Gastroesophageal sphincter (tissue), 4 donors: Measurements from ENCODE around the gene SCFD2. TPM values are rescaled to one million over a fixed set of nuclear protein-coding genes. Genes with fewer than 3 reads are reported as not detected.
"Not testable (repeated sequence)": the region's sequence is repeated elsewhere in the genome, so short reads cannot be mapped to it uniquely, and the experiment has no call there.

Source experiments
- ATAC-seq: fragments of 150-250 bp; one replicate; pipeline ENCODE4 v1.9.1; 2016; ENCODE audit warnings: mild to moderate bottlenecking, moderate library complexity
- H3K27ac ChIP-seq, 4 donors: fragments of 200-600 bp; sonication (generic) in 3 of 4; 1 replicate in 3 of 4; 2 replicates in 1 of 4; pipeline ENCODE4 v1.5.1; 2016 to 2019
- H3K27me3 ChIP-seq: fragments of 200-600 bp; sonication (generic); one replicate; pipeline ENCODE4 v1.5.1; 2019
- H3K36me3 ChIP-seq, 2 donors: fragments of 200-600 bp; sonication (generic); one replicate each; pipeline ENCODE4 v1.5.1; 2019; ENCODE audit warnings: control low read depth in 1 of 2
- H3K4me1 ChIP-seq, 3 donors: fragments of 200-600 bp; sonication (generic); 1 replicate in 2 of 3; 2 replicates in 1 of 3; pipeline ENCODE4 v1.5.1; 2016 to 2019; ENCODE audit warnings: control low read depth in 2 of 3
- H3K4me3 ChIP-seq, 2 donors: fragments of 200-600 bp; sonication (generic); one replicate each; pipeline ENCODE4 v1.5.1; 2019; ENCODE audit warnings: mild to moderate bottlenecking in 1 of 2, moderate library complexity in 1 of 2
- H3K9me3 ChIP-seq, 3 donors: fragments of 200-600 bp; sonication (generic); one replicate each; pipeline ENCODE4 v1.5.1; 2017 to 2019; ENCODE audit warnings: control low read depth in 2 of 3
- EP300 ChIP-seq: sonication (generic); formaldehyde crosslinking; IDR thresholded peaks from one replicate; pipeline ENCODE4 v1.6.1; 2017; ENCODE audit warnings: antibody characterized with exemption, mild to moderate bottlenecking
- POLR2A ChIP-seq, 2 donors: fragments of 450-650 bp; IDR thresholded peaks; one replicate each; pipeline ENCODE4 v1.6.1; 2017; ENCODE audit warnings: antibody characterized with exemption in 2 of 2, mild to moderate bottlenecking in 2 of 2, moderate library complexity in 1 of 2
- POLR2AphosphoS5 ChIP-seq: sonication (generic); formaldehyde crosslinking; IDR thresholded peaks from one replicate; pipeline ENCODE4 v1.6.1; 2017; ENCODE audit warnings: antibody characterized with exemption
- WGBS, 2 donors: methylation state at CpG; one replicate each; pipeline ENCODE4 v1.1.5; 2018; ENCODE audit warnings: low coverage in 1 of 2; 5-methylcytosine and 5-hydroxymethylcytosine counted together
- total RNA-seq, 4 donors: library from RNA; depleted of rRNA; stranded (reverse); fragments of >200 nt; gene quantifications; one replicate each; pipeline ENCODE4 v1.1.0, GENCODE V29; 2016
- TF ChIP-seq, protein P1 (sequence below), 4 experiments: fragments of 200-600 bp in 2 of 4; fragments of 450-650 bp in 2 of 4; sonication (generic) in 1 of 4; IDR thresholded peaks; one replicate each; pipeline ENCODE4 v1.5.1; 2017 to 2019; ENCODE audit warnings: antibody characterized with exemption in 4 of 4, mild to moderate bottlenecking in 2 of 4, moderate library complexity in 2 of 4

Gene SCFD2
- total RNA-seq, 4 donors from 2014 or later, result 8.9 to 17.6 (median 14.6) TPM

DNA sequence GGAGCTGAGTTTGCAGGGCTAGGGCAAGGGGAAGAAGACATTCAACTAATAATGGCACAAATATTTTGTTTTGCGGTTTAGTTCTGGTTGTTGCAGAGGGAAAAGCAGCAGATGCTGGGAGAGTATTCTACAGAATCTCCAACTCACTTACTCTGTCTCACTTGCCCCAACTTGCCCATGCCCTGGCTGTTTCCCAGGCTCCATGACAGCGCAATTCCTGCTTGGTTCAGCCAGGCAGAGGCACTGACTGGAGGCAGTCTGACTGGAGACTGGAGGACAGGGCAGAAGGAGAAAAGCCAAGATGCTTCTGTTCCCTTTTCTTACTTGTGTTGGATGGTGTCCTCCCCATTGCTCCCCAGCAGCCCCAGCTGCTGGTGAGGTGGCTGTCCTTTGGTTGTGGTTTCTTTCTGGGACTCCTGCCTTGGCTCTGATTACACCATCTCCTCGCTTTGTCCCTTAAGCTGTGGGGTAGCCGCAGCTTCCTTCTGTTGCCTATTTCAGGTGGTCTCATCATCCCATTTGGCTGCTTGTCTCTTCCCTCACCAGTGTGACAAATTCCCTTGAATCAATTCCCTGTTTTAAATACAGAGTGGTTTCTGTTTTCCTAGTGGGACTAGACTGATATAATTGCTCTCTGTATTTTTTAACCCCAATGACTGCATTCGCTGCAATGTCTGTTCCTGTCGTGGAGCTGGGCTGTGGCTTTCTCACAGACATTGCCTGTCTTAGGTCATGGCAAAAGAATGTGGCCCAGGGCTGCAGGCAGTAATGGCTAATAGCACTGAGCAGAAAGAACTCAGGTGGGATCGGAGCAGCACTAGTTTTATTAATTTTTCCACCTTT lies 527.9 kb downstream of the SCFD2 start:
- no peak overlapping the region for H3K27ac ChIP-seq
- no peak overlapping the region for H3K4me3 ChIP-seq
- no peaks in the 10 kb centered on the region for H3K9me3 ChIP-seq
- no peak for ATAC-seq
- 72 to 82% methylated on average over 4 to 6 of the region's 7 CpGs for WGBS, 2 donors
- H3K36me3 ChIP-seq, result no peaks in the 10 kb centered on the region
- no peaks in the 10 kb centered on the region for H3K27me3 ChIP-seq
- TF ChIP-seq, protein P1, sequence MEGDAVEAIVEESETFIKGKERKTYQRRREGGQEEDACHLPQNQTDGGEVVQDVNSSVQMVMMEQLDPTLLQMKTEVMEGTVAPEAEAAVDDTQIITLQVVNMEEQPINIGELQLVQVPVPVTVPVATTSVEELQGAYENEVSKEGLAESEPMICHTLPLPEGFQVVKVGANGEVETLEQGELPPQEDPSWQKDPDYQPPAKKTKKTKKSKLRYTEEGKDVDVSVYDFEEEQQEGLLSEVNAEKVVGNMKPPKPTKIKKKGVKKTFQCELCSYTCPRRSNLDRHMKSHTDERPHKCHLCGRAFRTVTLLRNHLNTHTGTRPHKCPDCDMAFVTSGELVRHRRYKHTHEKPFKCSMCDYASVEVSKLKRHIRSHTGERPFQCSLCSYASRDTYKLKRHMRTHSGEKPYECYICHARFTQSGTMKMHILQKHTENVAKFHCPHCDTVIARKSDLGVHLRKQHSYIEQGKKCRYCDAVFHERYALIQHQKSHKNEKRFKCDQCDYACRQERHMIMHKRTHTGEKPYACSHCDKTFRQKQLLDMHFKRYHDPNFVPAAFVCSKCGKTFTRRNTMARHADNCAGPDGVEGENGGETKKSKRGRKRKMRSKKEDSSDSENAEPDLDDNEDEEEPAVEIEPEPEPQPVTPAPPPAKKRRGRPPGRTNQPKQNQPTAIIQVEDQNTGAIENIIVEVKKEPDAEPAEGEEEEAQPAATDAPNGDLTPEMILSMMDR (IDR thresholded peaks at IDR 0.05), result no peak
- TF ChIP-seq POLR2A (IDR thresholded peaks at IDR 0.05), result no peak
- TF ChIP-seq POLR2AphosphoS5, result no peak
- no peak for TF ChIP-seq EP300
- H3K4me1 ChIP-seq, result peaks cover 0 to 16% (median 0%) of the 10 kb centered on the region in 3 donors

- Histone ChIP-seq H3K9me3 (no peaks in the 10 kb centered on the region), H3K4me1 (peaks cover 0 to 4% (median 0%) of the 10 kb centered on the region in 3 donors), H3K4me3 (no peak overlapping the region), H3K27me3 (no peaks in the 10 kb centered on the region), H3K27ac (no peak overlapping the region), H3K36me3 (no peaks in the 10 kb centered on the region)
- TF ChIP-seq, protein P1 (IDR thresholded peaks at IDR 0.05), result no peak
- TF ChIP-seq EP300 (no peak), POLR2A (IDR thresholded peaks at IDR 0.05) (no peak), POLR2AphosphoS5 (no peak)
- no peak for ATAC-seq
- 95 to 96% methylated on average over 7 of the region's 7 CpGs for WGBS, 2 donors
These were observed 529.2 kb downstream of the SCFD2 start for GRCh38 chr4:52836678-52837077.

DNA sequence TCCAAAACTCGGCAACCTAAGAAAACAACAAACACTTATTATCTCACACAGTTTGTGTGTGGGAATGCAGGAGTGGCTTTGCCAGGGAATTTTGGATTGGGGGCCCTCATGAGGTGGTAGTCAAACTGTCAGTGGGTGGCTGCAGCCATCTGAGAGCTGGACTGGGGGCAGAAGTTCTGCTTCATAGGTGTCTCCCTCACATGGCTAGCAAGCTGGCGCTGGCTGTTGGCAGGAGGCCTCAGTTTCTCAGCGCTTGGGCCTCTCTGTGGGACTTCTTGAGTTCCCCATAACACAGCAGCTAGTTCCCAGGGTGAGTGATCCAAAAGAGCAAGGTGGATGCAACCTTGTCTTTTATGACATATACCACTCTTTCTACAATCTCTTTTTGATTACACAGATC lies 529.7 kb downstream of the SCFD2 start:
- Histone ChIP-seq H3K27me3 (no peaks in the 10 kb centered on the region), H3K9me3 (no peaks in the 10 kb centered on the region), H3K4me1 (no peaks in the 10 kb centered on the region), H3K4me3 (no peak overlapping the region), H3K36me3 (no peaks in the 10 kb centered on the region), H3K27ac (no peak overlapping the region)
- TF ChIP-seq POLR2AphosphoS5, result no peak
- TF ChIP-seq, protein P1 (IDR thresholded peaks at IDR 0.05), result no peak
- no peak for TF ChIP-seq POLR2A (IDR thresholded peaks at IDR 0.05)
- TF ChIP-seq EP300, result no peak
- ATAC-seq, result no peak
- 81 to 100% methylated on average over 2 to 3 of the region's 3 CpGs for WGBS, 2 donors

DNA sequence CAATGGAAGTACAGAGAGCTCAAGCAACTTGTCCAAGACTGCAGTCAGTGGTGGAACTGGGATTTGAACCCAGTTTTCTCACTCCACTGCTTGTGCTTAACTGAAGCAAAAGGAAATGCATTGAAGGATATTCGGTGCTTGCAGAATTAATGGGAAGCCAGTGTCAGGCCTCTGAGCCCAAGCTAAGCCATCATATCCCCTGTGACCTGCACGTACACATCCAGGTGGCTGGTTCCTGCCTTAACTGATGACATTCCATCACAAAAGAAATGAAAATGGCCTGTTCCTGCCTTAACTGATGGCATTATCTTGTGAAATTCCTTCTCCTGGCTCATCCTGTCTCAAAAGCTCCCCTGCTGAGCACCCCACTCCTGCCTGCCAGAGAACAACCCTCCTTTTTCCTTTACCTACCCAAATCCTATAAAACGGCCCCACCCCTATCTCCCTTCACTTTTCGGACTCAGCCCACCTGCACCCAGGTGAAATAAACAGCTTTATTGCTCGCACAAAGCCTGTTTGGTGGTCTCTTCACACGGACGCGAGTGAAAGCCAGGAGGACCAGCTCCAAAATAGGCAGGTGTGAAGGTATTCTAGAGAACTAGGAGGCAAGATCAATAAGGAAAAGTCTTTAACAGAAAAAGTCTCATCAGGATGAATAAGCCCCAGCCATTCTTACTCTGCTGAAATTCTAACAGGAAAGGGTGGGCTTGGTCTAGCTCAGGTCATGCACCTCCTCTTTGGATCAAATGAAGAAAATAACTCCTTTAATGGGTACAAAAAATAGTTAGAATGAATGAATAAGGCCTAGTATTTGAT lies 531.0 kb downstream of the SCFD2 start:
- H3K36me3 ChIP-seq, H3K27ac ChIP-seq, ATAC-seq, H3K9me3 ChIP-seq, H3K27me3 ChIP-seq, H3K4me3 ChIP-seq, H3K4me1 ChIP-seq: not testable (repeated sequence)
- 90 to 92% methylated on average over 1 to 2 of the region's 8 CpGs for WGBS, 2 donors

DNA sequence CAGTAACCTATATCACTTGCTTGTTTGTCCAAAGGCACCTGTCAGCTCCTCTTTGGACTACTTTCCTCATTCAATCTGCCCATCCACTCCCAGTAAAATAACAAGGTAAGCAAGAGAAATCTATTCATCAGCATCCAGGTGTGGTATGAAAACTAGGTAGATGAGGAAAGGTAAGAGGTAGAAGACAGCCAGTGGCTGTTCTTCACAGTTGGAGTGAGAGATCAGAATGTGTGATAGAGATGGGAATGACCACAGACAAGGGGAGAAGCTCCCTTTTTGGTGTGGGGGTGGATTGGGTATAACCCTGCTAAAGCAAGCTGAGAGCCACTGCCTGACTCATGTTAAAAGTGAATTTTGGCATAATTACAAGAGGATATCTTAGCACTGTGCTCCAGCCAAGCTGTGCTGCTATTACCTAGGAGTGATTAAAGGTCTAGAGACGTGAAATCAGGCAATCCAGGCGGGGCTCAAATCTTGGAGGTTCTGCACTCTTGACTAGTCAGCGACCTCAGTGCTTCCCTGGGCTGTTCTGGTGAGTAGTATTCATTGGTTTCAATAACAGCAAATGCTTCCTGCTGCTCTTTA lies 531.8 kb downstream of the SCFD2 start:
- Histone ChIP-seq H3K27ac (no peak overlapping the region), H3K36me3 (no peaks in the 10 kb centered on the region), H3K9me3 (no peaks in the 10 kb centered on the region), H3K27me3 (no peaks in the 10 kb centered on the region), H3K4me1 (no peaks in the 10 kb centered on the region), H3K4me3 (no peak overlapping the region)
- no peak for ATAC-seq
- no peak for TF ChIP-seq POLR2AphosphoS5
- TF ChIP-seq POLR2A (IDR thresholded peaks at IDR 0.05), result no peak
- TF ChIP-seq, protein P1 (IDR thresholded peaks at IDR 0.05), result no peak
- no peak for TF ChIP-seq EP300
- WGBS, 2 donors, result 69 to 80% methylated on average over 1 to 3 of the region's 3 CpGs
